GM10248 (cell line): ENCODE measurements around the gene ARHGAP8.

Experiments used
- CTCF ChIA-PET: fragments of 300-600 bp; sonication (Branson Sonifier 250); formaldehyde crosslinking; extraction: SDS; loops from one replicate; lab custom pipeline; 2021; ENCODE audit warnings: antibody characterized with exemption; lab: Yijun Ruan, JAX
- POLR2A ChIA-PET: fragments of 350-650 bp; sonication (Branson Sonifier 250); formaldehyde crosslinking; extraction: SDS; loops from one replicate; lab custom pipeline; 2020; ENCODE audit warnings: antibody characterized with exemption; lab: Yijun Ruan, JAX
- DNase-seq: peaks from one replicate; pipeline ENCODE4 v3.0.0; 2012; ENCODE audit errors: extremely low spot score
- CTCF ChIP-seq: IDR thresholded peaks from 2 replicates; pipeline ENCODE4 v1.5.1; 2012; ENCODE audit warnings: mild to moderate bottlenecking, low read depth; ENCODE audit errors: extremely low read depth, missing control alignments, control extremely low read depth

ARHGAP8 gene

GRCh38 chr22:44802956-44803355 lies 50.6 kb downstream of the ARHGAP8 start:
- DNase-seq = no peak
- ChIA-PET POLR2A (no interaction called here), CTCF (no interaction called here)
- TF ChIP-seq CTCF = no peak

- TF ChIP-seq CTCF = no peak
- ChIA-PET POLR2A (no interaction called here), CTCF (no interaction called here)
- no peak for DNase-seq
These were observed 52.0 kb downstream of the ARHGAP8 start for GRCh38 chr22:44804327-44804726.

GRCh38 chr22:44805711-44806110 lies 53.3 kb downstream of the ARHGAP8 start:
- no peak for DNase-seq
- CTCF ChIA-PET = interaction anchor here (0.7 kb wide), 1 partner anchor 15 kb away, joined by 3 read pairs; no protein-coding TSS in a partner anchor
- POLR2A ChIA-PET = no interaction called here

GRCh38 chr22:44807232-44807631 lies 54.9 kb downstream of the ARHGAP8 start:
- DNase-seq = no peak
- no peak for TF ChIP-seq CTCF
- POLR2A ChIA-PET = no interaction called here
- CTCF ChIA-PET = no interaction called here

More at GRCh38 chr22:44805711-44806110, 53.3 kb downstream of the ARHGAP8 start:
- TF ChIP-seq CTCF = no peak

- CTCF ChIA-PET = no interaction called here
- peak; percentile 29 for TF ChIP-seq CTCF
- DNase-seq = no peak
- POLR2A ChIA-PET = no interaction called here
These were observed 55.7 kb downstream of the ARHGAP8 start for GRCh38 chr22:44807915-44808690.

GRCh38 chr22:44809456-44809855 lies 57.1 kb downstream of the ARHGAP8 start:
- POLR2A ChIA-PET = no interaction called here
- TF ChIP-seq CTCF = no peak
- CTCF ChIA-PET = no interaction called here
- DNase-seq = no peak
